Measurements from ENCODE around the gene LGI1.

The LGI1 gene

DNA sequence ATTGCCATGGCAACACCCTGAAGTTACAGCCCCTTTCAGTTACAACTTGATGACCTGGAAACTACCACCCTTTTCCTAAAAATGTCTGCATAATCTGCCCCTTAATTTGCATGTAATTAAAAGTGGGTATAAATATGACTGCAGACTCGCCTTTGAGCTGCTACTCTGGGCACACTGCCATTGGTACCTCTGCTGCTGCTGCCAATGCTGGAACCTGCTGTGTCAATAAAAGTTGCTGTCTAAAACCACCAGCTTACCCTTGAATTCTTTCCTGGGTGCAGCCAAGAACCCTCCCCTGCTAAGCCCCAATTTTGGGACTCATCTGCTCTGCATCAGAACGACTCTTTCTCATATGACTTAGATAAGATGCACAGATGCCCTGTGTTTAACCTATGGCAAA, 45.1 kb upstream of the LGI1 start:
- no peaks in the 10 kb centered on the region for H4K20me1 ChIP-seq (ENCODE audit: low read depth, low read length)
- H3K4me2 ChIP-seq (ENCODE audit: low read depth, low read length, poor library complexity, severe bottlenecking) = no peak overlapping the region
- H3K79me2 ChIP-seq (ENCODE audit: insufficient read depth, low read length) = no peaks in the 10 kb centered on the region
- TF ChIP-seq, protein P1, sequence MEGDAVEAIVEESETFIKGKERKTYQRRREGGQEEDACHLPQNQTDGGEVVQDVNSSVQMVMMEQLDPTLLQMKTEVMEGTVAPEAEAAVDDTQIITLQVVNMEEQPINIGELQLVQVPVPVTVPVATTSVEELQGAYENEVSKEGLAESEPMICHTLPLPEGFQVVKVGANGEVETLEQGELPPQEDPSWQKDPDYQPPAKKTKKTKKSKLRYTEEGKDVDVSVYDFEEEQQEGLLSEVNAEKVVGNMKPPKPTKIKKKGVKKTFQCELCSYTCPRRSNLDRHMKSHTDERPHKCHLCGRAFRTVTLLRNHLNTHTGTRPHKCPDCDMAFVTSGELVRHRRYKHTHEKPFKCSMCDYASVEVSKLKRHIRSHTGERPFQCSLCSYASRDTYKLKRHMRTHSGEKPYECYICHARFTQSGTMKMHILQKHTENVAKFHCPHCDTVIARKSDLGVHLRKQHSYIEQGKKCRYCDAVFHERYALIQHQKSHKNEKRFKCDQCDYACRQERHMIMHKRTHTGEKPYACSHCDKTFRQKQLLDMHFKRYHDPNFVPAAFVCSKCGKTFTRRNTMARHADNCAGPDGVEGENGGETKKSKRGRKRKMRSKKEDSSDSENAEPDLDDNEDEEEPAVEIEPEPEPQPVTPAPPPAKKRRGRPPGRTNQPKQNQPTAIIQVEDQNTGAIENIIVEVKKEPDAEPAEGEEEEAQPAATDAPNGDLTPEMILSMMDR (IDR thresholded peaks at IDR 0.05; ENCODE audit: insufficient read depth, low read length, poor library complexity, severe bottlenecking) = no peak
- no peak for TF ChIP-seq EZH2phosphoT487 (conservative IDR thresholded peaks at IDR 0.05; ENCODE audit: low read length)
- H2AFZ ChIP-seq (ENCODE audit: low read depth, low read length, severe bottlenecking) = no peak overlapping the region
- no peaks in the 10 kb centered on the region for H3F3A ChIP-seq (ENCODE audit: insufficient read depth)
- no peak overlapping the region for H3K9ac ChIP-seq (ENCODE audit: low read length)
- no peak overlapping the region for H3K27ac ChIP-seq (ENCODE audit: low read depth, low read length)
- H3K9me3 ChIP-seq (ENCODE audit: insufficient read depth, low read length) = no peaks in the 10 kb centered on the region
- no peaks in the 10 kb centered on the region for H3K27me3 ChIP-seq (ENCODE audit: low read length)
- no peak overlapping the region for H3K4me3 ChIP-seq (ENCODE audit: insufficient read depth, low read length, poor library complexity, severe bottlenecking)
- no peaks in the 10 kb centered on the region for H3K36me3 ChIP-seq (ENCODE audit: low read length)
- no peaks in the 10 kb centered on the region for H3K9me2 ChIP-seq (replicated peaks; ENCODE audit: insufficient read depth, low read length)

GRCh38 chr10:93715345-93715744, 42.4 kb upstream of the LGI1 start:
- Histone ChIP-seq H3K9me3 (ENCODE audit: insufficient read depth, low read length) (no peaks in the 10 kb centered on the region), H3K4me2 (ENCODE audit: low read depth, low read length, poor library complexity, severe bottlenecking) (no peak overlapping the region), H3K9me2 (replicated peaks; ENCODE audit: insufficient read depth, low read length) (no peaks in the 10 kb centered on the region), H2AFZ (ENCODE audit: low read depth, low read length, severe bottlenecking) (no peak overlapping the region), H3F3A (ENCODE audit: insufficient read depth) (no peaks in the 10 kb centered on the region), H4K20me1 (ENCODE audit: low read depth, low read length) (no peaks in the 10 kb centered on the region), H3K27me3 (ENCODE audit: low read length) (no peaks in the 10 kb centered on the region), H3K36me3 (ENCODE audit: low read length) (no peaks in the 10 kb centered on the region), H3K27ac (ENCODE audit: low read depth, low read length) (no peak overlapping the region), H3K4me3 (ENCODE audit: insufficient read depth, low read length, poor library complexity, severe bottlenecking) (no peak overlapping the region), H3K79me2 (ENCODE audit: insufficient read depth, low read length) (no peaks in the 10 kb centered on the region), H3K9ac (ENCODE audit: low read length) (no peak overlapping the region)
- TF ChIP-seq EZH2phosphoT487 (conservative IDR thresholded peaks at IDR 0.05; ENCODE audit: low read length) = no peak
- TF ChIP-seq, protein P1 (IDR thresholded peaks at IDR 0.05; ENCODE audit: insufficient read depth, low read length, poor library complexity, severe bottlenecking) = no peak

GRCh38 chr10:93716766-93717165, 41.0 kb upstream of the LGI1 start:
- H3K36me3 ChIP-seq (ENCODE audit: low read length) = no peaks in the 10 kb centered on the region
- H3K27ac ChIP-seq (ENCODE audit: low read depth, low read length) = no peak overlapping the region
- H3K9ac ChIP-seq (ENCODE audit: low read length) = no peak overlapping the region
- H3K27me3 ChIP-seq (ENCODE audit: low read length) = no peaks in the 10 kb centered on the region
- H3F3A ChIP-seq (ENCODE audit: insufficient read depth) = no peaks in the 10 kb centered on the region
- TF ChIP-seq, protein P1 (IDR thresholded peaks at IDR 0.05; ENCODE audit: insufficient read depth, low read length, poor library complexity, severe bottlenecking) = no peak
- no peak for TF ChIP-seq EZH2phosphoT487 (conservative IDR thresholded peaks at IDR 0.05; ENCODE audit: low read length)
- H3K4me3 ChIP-seq (ENCODE audit: insufficient read depth, low read length, poor library complexity, severe bottlenecking) = no peak overlapping the region
- no peak overlapping the region for H2AFZ ChIP-seq (ENCODE audit: low read depth, low read length, severe bottlenecking)
- H4K20me1 ChIP-seq (ENCODE audit: low read depth, low read length) = no peaks in the 10 kb centered on the region
- H3K4me2 ChIP-seq (ENCODE audit: low read depth, low read length, poor library complexity, severe bottlenecking) = no peak overlapping the region
- no peaks in the 10 kb centered on the region for H3K9me2 ChIP-seq (replicated peaks; ENCODE audit: insufficient read depth, low read length)
- no peaks in the 10 kb centered on the region for H3K79me2 ChIP-seq (ENCODE audit: insufficient read depth, low read length)
- H3K9me3 ChIP-seq (ENCODE audit: insufficient read depth, low read length) = no peaks in the 10 kb centered on the region

Data from SU-DHL-6 (cell line).